Caki2 (cell line): ENCODE results near the gene TMEM72. TPM values are rescaled to one million over a fixed set of nuclear protein-coding genes. Genes with fewer than 3 reads are reported as not detected.
A peak's percentile ranks its signal among the peaks of the same experiment; 100 is the strongest.

Experiments used
- DNase-seq: peaks from one replicate; pipeline ENCODE4 v3.0.0-alpha.2; 2015; ENCODE audit warnings: low read depth
- in situ Hi-C: cut with HindIII; loops from 2 replicates; pipeline ENCODE4 v1.10.0; 2016; ENCODE audit warnings: low sequenced_read_pairs, low pct_unique_long_range_greater_than_20kb, mixed read lengths
- total RNA-seq: library from RNA; depleted of rRNA; stranded (reverse); fragments of >200 nt; shearing (Covaris generic); gene quantifications from 2 replicates; pipeline ENCODE4 v1.2.3, GENCODE V29; 2014; ENCODE audit warnings: low replicate concordance

The TMEM72 gene
- total RNA-seq, 1 experiment from 2014 or later, result 1.5 TPM

DNA sequence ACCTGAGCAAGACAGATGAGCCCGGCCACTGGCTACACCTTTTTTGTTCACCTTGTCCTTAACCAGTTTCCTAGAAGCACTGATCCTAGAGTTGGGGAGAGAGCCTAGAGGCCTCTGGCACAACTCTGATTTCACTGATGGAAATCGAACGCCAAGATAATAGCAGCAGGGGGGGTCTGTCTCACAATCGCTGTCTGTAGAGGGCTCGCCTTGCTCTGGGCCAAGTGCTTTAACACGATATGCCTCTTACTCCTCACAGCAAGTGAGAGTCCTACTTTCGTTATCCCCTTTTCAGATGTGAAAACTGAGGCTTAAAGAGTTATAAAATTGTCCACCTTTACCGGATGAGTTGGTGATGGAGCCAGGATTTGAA is 48.9 kb downstream of the TMEM72 start:
- in situ Hi-C loops, result no loop called here
- DNase-seq, result no peak

DNA sequence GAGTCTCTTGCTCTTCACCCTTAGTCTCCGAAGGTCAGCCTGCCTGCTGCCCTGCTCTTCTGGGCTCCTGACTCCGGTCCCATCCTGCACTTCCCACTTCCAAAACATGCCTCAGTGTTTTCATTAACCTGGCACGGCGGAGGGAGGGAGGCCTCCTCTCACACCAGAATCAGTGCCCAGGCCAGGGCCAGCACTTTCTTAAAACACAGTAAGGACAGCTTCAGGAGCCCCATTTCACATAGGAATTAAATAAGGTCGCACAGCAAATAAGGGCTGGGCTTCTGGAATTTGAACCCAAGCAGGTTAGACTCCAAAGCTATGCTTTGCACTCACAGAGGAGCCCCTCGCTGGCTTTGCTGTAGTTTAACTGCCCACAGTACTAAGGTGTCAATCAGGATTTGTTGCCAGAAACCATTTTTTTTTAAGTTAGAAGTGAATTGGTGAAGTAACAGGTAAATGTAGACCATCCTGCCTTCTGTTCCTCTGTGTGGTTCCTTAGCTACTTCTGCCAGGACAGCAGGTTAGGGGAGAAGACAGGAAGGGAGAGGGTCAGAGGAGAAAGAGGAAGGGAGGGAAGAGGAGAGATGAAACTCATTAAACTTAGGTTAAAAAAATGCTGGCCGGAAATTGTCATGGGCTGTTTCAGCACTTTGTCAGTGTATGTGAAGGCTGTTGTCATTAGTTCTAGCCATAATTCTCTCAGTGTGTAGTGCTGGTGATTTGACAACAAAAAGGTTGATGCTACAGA is 49.5 kb downstream of the TMEM72 start:
- no peak for DNase-seq
- in situ Hi-C loops, result no loop called here

DNA sequence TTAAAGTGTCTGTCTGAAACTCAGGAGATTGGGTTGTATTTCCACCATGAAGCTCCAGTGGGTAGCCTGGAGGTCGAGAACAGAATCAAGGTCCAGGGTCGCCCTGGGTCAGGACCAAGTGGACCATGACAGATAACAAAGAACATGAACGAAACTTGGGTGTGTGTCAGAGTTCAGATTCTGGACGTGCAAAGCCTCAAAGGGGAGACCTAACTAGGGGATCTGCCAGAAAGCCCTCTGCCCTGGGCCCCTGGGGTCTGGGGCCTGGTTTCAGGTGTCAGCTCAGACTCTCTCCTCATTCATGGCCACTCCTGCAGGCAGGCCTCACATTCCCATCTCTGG is 50.1 kb downstream of the TMEM72 start:
- DNase-seq, result no peak
- in situ Hi-C loops, result no loop called here

DNA sequence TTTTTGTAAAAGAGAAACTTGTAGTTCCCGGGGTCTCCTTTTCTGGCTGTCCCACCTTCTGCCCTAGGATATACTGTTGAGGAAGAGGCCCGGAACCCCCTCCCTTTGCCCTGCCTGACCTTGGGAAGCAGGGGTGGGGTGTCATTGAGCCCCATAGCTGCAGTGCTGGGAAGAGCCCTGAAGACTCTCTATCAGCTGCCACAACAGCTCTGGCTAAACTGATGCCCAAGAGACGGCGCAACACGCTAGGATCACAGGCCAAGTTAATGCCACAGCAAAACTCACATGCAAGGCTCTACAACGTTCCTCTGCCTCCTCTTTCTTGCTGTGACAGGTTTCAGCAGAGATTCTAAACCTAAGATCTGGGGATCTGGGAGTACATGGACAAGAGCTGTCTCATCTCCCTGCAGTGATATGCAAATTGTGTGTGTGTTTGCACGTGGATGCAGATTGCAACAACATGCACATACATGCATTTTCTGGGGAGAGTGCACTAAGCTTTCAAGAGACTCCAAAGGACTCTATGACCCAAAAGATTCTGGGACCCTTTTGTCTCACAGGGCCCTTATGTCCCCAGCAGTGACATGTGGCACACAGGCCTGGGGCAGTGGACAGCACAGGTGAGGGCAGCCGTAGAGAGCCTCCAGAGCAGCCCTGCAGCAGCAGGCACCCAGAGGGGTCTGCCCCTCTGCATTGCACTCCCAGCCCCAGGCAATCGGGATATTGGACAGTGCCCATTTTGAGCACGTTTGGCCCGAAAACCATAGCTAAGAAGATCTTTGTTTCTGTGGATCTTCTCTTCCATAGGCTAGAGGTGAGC is 51.0 kb downstream of the TMEM72 start:
- in situ Hi-C loops, result no loop called here
- DNase-seq, result no peak

DNA sequence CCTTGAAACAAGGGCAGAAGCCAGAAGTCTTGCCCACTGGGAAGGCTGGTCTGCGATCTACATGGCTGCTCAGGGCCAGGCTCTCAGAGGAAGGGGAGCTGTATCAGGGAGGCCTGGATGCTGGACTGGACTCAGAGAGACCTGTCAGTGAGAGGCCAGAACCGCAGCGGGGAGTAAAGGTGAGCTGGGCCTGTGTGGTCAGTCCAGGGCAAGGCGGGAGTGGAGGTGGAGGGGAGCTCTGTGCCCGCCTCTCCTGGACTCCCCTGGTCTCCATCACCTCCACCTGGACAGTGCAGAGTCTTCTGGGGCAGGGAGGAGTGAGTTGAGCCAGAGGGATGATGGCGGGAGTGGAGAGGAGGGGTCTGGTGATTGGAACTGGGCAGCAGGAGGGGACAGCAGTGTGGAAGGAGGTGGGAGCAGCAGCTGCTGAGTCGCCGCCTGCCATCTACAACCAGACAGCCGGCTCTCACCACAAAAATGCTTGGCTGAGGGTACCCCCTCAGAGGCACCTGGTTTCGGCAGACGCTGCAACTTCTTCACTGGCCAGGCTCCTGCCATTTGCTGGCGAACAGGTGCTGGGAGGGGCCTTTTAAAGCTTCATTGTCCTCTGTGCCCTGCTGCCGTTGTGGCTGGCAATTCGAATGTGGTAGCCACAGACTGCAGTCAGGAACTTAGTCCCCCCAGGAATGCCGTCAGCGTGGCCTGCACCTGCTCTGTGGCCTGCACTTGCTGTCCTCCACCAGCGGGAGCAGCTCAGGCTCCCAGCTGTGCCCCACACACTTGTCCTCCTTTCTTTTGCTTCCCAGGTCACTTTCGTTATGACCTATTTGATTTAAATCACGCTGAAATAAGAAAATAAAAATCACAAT is 52.0 kb downstream of the TMEM72 start:
- DNase-seq, result no peak
- in situ Hi-C loops, result no loop called here

DNA sequence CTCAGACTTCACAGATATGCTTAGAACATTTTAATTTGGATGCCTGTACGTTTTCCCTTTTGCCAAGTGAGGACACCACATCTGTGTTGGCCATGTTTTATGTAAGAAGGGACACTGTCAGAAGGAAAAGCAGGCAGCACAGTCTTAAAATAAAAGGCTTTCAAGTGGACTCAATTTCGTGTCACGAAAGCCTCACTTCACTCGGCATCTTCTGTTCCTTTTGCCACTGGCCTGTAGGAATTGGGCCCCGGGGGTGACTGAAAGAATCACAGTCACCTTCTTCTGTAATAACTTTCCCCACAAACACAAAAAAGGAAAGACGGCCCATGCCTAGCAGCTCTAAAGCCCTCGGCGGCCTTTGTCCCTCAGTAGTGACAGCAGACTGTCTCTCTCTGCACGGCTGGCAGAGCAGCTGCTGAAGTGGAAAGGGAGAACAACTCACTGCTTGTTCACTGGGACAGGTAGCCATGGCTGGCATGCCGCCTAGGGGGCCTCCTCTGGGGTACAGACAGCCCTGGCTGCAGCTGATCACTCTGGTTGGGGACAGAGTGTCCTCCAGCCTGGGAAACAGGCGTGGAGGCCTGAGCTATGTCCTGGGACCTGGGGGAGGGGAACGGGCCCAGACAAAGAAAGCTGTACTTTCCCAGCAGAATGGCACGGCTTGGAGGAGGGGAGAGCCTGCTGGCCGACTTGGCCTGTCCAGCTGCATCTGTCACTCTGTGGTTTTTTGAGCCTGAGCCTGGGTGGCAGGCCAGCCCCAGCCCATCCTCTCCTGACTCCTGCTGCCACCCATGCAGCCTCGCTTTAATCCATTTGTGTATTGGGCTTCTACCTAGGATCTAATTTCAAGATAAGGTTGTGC is 52.9 kb downstream of the TMEM72 start:
- DNase-seq, result peak; percentile 84
- in situ Hi-C loops, result no loop called here

DNA sequence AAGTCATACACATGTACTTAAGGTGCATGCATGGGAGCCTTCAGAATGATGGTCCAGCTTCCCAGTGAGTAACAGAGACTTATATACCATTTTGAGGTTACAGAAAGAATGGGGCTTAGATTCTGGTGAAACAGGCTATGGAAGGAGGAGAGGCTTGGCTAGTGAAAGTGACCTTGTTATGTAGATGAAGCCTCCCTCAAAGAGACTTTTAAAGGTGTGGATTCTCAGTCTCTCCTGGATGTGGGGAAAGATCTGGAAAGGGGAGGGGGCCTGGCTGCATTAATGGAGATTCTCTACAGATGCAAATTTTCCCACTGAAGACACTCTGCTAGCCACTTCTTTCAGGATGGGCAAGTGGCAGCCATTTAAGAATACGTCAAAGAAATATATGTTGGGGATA is 54.0 kb downstream of the TMEM72 start:
- in situ Hi-C loops, result no loop called here
- DNase-seq, result no peak

DNA sequence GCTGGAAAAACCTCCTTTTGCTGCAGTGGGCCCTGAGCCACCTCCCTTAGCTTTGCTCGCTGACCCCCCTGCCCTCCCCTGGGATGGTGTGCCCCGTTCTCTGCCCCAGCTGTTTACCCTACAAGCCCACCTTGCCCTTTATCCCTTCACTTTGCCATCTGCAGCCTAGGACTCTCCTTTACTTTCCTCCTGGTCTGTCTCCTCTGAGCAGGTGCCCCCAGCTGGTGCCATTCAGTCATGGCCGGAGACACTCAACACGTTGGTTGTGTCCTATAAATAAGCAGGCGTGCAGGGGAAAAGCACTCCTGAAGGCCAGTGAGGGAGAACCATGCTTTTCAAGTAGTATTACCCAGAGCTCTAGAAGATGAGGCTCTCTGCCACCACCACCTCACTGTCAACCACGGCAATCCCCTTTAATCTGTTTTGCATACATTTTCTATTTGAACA is 54.5 kb downstream of the TMEM72 start:
- in situ Hi-C loops, result no loop called here
- DNase-seq, result no peak

DNA sequence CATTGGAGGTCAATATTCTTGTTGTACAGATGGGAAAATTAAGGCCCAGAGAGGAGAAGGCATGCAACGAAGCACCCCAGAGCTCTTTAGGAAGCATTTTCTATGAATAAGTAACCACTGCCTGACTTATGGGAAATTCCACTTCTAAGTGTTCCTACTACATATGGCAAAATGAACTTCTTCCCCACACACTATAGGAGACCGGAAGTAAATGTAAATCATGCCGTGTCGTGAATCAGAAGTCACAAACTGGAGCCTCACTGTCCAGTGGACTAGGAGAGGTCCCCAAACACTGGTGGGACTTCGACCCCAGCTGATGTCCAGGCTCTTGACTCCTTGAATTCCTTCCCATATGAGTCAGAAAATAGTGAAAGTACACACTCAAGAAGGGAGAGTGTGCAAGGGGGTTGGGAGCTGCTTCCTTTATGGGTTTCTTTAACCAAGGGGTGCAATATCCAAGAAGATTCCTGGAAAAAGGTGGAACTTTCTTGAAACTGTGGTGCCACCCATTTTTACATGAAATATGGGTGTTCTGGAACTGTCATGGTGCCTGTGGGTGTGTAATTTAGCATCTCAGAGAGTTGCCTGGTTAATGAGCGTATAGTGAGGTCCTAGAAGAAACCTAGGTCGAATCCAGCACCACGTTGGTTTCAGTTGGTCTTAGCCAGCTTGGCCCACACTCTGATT is 55.1 kb downstream of the TMEM72 start:
- in situ Hi-C loops, result no loop called here
- DNase-seq, result no peak

DNA sequence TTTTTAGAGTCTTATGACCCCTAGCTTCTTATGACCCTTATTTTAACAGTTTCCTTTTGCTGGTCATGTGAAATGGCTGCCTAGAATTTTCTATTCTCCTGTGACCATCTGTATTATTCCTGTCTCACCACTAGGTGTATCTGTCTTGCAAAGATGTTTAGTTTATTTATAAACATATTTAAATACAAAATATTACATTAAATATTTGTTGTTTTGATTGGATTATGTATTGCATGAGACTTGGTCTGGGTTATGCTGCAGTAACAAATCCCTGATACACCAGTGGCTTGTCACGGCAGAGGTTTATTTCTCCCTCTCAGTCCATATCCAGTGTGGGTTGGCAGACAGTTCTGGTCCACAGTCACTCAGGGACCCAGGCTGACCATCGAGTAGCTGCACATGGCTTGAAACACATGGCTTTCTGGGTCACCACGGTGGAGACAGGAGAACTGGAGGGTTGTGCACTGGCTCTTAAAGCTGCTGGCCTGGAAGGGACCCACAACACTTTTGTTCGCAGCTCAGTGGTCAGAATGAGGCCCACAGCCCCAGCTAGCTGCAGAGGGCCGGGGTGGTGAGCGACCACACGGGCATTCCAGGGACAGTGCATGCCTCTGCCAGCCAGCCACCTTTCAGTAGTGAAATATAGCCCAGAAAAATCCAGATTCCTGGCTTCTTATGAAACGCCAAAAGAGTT is 55.8 kb downstream of the TMEM72 start:
- no peak for DNase-seq
- in situ Hi-C loops, result no loop called here

DNA sequence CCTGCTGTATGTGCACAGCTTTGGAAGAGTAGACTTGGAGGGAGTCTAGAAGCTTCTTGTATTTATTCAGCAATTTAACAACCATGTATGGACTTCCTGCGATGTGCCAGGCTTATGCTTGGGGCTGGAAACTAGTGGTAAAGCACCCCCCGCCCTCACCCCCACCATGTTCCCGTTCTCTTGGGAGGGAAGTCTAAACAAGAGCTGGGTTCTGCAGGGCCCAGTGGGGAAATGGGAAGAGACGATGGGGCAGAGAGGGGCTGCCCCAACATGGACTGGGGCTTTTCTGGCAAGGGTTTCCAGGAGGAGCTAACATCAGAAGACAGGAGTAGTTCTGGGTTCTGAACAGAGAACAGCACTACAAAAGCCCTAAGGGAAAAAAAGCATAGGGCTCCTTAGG is 56.5 kb downstream of the TMEM72 start:
- in situ Hi-C loops, result no loop called here
- DNase-seq, result no peak

DNA sequence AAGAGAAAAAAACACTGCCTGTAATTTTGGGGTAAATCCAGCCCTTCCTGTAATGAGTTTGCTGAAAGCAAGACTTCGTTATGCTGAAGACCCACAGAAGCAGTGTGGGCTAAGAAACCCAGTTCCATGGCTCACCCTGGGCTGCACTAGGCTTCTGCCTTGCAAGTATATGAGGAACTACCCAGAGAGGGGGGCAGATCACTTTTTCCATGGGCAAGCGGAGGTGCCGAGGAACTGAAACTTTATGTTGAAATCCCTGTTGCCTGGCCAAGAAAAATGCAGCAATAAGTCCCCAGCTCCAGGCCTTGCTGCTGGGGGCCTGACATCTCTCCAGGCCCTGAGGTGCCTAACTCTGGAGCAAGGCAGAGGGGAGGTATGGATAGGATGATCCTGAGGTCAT is 57.0 kb downstream of the TMEM72 start:
- in situ Hi-C loops, result no loop called here

DNA sequence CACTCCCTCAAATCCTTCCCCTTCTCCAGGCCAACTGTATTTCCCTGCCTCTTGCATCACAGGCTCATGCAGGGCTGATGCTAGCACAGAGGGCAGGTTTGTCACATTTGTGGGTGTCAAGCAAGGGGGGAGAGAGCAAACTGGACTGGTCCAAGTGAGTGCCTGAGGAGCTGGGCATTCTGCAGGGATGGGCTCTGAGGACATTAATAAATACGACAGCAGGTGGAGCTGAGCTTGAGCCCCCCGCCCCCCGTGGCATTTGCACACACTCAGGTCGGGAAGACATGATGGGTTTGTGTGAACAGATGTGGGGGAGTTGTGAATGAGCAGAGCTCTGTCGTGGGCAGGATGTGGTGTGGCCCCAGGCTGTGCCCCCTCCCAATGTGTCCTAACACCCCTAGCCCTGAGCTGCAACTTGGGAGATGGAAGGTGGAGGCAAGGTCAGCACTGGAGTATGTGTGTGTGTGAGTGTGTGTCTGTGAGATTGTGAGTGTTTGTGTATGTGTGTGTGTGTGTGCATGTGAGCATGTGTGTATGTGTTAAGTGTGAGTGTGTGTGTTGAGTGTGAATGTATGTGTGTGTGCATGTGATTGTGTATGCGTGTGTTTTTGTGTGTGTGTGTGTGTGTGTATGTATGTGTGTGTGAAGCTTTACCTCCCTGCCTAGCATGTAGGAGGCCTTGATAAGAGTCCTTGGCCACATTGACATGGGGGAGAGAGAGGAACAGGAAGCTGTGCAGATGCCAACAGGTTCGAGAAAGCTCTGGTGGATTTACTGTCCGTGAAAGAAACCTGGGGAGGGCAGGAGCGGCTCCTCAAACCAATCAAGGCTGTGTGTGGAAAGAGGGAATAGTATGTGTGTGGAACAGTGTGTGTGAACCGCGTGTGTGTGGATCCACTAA is 57.6 kb downstream of the TMEM72 start:
- DNase-seq, result no peak
- in situ Hi-C loops, result no loop called here

More for the DNA sequence above, 57.0 kb downstream of the TMEM72 start:
- DNase-seq, result no peak

DNA sequence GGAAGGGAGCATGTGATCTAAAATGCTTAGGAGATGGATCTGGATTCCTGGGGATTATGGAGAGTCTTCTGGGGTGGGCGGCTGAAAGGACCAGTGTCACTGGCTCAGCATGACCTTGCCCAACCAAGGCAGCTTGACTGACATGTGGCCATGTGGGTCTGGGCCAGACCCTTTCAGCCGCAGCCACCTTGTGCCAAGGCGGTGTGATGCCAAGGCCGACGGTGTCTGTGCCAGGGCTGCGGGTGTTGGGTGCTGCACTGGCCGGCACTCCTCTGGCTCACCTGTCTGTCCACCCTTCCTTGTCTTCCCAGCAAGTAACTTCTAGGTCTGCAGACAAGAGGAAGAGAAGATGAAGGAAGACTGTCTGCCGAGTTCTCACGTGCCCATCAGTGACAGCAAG is 58.7 kb downstream of the TMEM72 start:
- in situ Hi-C loops, result no loop called here
- no peak for DNase-seq

DNA sequence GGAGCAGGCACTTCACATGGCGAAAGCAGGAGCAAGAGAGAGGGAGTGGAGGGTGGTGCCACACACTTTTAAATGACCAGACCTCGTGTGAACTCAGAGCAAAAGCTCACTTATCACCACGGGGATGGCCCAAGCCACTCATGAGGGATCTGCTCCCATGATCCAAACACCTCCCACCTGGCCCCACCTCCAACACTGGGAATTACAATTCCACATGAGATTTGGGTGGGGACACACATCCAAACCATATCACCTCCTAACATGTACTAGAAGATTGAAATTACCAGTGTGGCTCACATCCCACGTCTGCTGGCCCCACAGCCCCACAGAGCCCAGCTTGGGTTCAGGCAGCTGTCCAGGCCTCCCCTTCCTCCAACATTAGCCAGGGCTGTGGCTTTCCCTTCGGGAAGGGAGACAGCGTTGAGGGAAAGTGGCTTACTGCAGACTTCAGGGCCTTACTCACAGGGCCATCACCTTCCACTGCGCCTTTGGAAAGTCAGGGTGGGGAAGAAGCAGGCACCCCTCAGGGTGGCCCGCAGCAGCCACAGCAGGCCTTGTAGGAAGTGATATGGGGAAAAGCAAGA is 59.8 kb downstream of the TMEM72 start:
- in situ Hi-C loops, result no loop called here
- no peak for DNase-seq

DNA sequence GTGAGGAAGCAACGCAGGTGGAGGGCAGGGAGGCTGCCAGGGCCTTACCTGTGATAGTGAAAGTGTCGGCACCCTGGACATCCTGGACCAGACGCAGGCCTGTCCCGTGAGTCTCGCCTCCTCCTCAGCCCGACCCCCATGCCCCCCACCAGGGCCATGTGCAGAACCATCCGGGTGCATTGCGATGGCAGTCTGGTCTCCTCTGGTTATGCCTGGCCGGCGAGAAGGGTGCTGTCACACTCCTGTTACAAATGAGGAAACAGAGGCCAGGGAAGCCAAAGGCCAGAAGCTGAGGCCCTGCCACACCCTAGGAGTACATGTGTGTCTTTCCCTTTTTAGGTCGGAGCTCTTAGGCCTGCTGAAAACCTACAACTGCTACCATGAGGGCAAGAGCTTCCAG is 60.3 kb downstream of the TMEM72 start:
- DNase-seq, result no peak
- in situ Hi-C loops, result no loop called here
